Measurements from ENCODE around the gene NAV2.

Gene NAV2

DNA sequence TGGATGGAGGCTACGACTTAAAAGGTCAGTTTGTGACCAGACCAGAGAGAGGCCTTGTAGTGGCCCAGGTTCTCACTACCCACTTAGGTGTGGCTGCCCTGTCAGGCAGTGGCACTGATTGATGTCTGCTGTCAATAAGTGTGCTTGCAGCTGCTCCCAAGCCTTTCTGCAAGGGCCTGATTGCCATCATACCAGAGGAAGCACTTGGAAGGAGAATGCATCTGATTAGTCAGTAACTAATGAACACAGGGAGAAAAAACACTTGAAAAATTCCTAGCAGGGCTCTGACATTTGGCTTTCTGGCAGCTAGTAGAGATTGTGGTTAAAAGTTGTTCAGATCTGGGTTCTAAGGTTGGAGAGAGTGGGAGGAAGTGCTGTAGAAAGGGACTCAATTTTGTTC is 107.5 kb downstream of the NAV2 start:
- Histone ChIP-seq H3K27me3 (no peaks in the 10 kb centered on the region), H3K27ac (no peak overlapping the region), H3K9me3 (no peaks in the 10 kb centered on the region), H3K4me1 (peaks cover 0 to 90% (median 50%) of the 10 kb centered on the region in 4 donors), H3K4me3 (no peak overlapping the region), H3K36me3 (peaks cover 0 to 7% (median 0%) of the 10 kb centered on the region in 3 donors)
- no peak for TF ChIP-seq CTCF (IDR thresholded peaks at IDR 0.05)
- intact Hi-C loops (cut with DNase I; ENCODE audit: low total_unique reads), result no loop called here
- DNase-seq, result no peak

DNA sequence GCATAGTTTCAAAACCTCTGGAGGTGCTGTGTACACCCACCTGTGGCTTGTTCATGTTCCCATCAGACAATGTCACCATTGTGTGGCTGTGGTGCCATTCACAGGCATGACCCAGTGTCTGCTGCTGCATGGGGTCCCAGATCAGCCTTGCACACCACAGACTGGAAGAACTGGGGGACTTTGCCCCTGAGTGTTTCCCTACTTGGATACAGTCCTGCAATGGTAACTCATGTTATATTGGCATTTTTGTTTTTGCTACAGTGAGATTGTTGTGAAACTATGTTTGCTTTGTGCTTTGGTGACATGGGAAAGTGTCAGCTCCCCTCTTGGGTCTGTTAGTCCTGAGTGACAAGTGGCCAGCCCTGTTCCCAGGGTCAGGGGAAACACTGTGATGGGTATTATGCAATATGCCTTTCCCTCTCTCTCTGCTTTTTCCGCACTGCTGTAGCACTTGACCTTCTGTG is 108.8 kb downstream of the NAV2 start:
- TF ChIP-seq CTCF (IDR thresholded peaks at IDR 0.05), result no peak
- DNase-seq, result no peak
- Histone ChIP-seq H3K4me1 (peaks cover 0 to 90% (median 37%) of the 10 kb centered on the region in 4 donors), H3K36me3 (peaks cover 0 to 7% (median 0%) of the 10 kb centered on the region in 3 donors), H3K27ac (no peak overlapping the region), H3K27me3 (no peaks in the 10 kb centered on the region), H3K4me3 (no peak overlapping the region), H3K9me3 (no peaks in the 10 kb centered on the region)
- intact Hi-C loops (cut with DNase I; ENCODE audit: low total_unique reads), result no loop called here

- TF ChIP-seq CTCF (IDR thresholded peaks at IDR 0.05), result no peak
- Histone ChIP-seq H3K9me3 (no peaks in the 10 kb centered on the region), H3K4me1 (peaks cover 0 to 89% (median 35%) of the 10 kb centered on the region in 4 donors), H3K4me3 (no peak overlapping the region), H3K27me3 (no peaks in the 10 kb centered on the region), H3K36me3 (peaks cover 0 to 7% (median 0%) of the 10 kb centered on the region in 3 donors), H3K27ac (no peak overlapping the region)
- no peak for DNase-seq
- intact Hi-C loops (cut with DNase I; ENCODE audit: low total_unique reads), result no loop called here
Measured at GRCh38 chr11:19821993-19822392, 109.4 kb downstream of the NAV2 start.

- no peak for TF ChIP-seq CTCF (IDR thresholded peaks at IDR 0.05)
- no peak for DNase-seq
- Histone ChIP-seq H3K4me1 (peaks cover 0 to 89% (median 35%) of the 10 kb centered on the region in 4 donors), H3K9me3 (no peaks in the 10 kb centered on the region), H3K4me3 (no peak overlapping the region), H3K27me3 (no peaks in the 10 kb centered on the region), H3K36me3 (peaks cover 0 to 7% (median 0%) of the 10 kb centered on the region in 3 donors), H3K27ac (no peak overlapping the region)
- intact Hi-C loops (cut with DNase I; ENCODE audit: low total_unique reads), result no loop called here
Measured at GRCh38 chr11:19822531-19822930, 109.9 kb downstream of the NAV2 start.

GRCh38 chr11:19826606-19827005 is 114.0 kb downstream of the NAV2 start:
- TF ChIP-seq CTCF (IDR thresholded peaks at IDR 0.05), result no peak
- H3K9me3 ChIP-seq, result no peaks in the 10 kb centered on the region
- H3K27ac ChIP-seq, result no peak overlapping the region
- intact Hi-C loops (cut with DNase I; ENCODE audit: low total_unique reads), result no loop called here
- H3K36me3 ChIP-seq, result no peaks in the 10 kb centered on the region
- no peak overlapping the region for H3K4me3 ChIP-seq
- H3K4me1 ChIP-seq, result peaks cover 0 to 85% (median 28%) of the 10 kb centered on the region in 4 donors
- no peaks in the 10 kb centered on the region for H3K27me3 ChIP-seq
- no peak for DNase-seq
